ENCODE data around the gene POFUT2.
"Not testable (repeated sequence)": the region's sequence is repeated elsewhere in the genome, so short reads cannot be mapped to it uniquely, and the experiment has no call there.

POFUT2 gene

DNA sequence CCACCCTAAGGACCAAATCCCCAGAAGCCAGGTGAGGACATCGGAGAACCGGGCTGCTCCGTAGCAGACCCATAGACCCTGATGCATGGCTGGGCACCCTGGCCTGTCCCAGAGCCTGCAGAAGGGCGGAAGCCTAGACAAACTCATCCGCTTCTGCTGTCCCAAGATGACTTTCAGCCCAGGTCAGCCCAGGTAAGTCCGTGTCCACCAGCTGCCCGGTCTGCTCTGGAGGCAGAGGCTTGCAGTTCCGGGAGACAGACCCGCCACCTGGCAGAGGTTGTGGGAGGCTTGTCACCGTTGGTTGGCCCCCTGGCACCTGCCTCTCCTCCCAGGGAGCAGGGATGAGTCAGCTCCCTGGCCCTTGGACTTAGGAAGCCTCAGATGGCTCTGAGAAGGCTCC lies 22.8 kb upstream of the POFUT2 start:
- DNase-seq (ENCODE audit: low read depth in 2 of 2), result no peak

DNA sequence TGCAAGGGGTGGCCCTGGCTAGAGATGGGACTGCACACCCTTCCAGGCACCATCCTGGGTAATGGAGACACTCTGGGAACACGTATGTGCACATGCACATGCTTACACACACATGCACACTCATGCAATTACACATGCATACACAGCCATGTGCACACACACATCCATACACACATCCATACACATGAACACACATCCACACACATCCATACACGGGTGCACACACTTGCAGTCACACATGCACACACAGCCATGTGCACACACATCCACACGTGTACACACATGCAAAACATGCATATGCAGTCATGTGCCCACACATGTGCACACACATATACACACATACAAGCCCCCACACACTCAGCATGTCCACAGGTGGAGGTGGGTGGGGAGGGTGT lies 22.3 kb upstream of the POFUT2 start:
- DNase-seq (ENCODE audit: low read depth in 2 of 2), result no peak

DNA sequence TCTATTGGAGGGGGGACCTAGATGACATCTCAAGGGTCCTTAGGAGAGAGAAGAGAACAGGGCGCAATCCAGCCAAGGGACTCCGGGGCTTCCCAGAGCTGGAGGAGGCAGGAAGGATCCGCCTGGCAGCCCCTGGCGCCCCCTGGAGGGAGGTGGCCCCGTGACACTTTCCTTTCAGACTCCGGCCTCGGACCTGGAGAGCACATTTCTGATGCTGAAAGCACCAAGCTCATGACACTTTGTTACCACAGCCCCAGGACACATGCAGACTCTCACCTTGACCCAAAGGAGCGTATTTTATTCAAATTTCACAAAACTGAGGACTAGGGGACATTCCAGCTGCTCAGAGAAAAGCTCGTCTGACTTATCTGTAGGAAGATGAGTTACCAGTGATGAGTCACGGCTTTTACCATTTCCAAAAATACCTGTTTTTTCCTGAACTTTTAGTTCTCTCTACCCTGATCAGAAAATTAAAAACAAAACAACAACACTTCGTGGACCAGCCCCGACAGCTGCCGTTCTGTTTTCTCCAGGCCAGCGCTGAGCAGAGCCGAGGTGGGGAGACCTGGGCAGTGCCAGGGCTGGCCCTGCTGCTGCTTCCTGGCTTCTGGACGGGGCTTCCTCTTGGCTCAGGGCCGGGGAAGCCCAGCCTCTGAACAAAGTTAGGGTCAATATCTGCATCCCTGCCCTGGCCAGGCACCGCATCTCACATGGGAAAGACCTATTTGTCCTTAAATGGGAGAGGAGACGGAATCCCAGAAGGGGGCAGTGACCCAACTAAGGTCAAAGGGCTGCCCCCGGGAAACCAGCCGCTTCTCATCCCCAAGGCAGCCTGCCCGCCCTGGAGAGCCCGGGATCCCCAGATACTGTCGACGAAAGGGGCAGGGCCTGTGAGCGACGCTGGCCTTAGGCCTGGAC lies 21.6 kb upstream of the POFUT2 start:
- no peak for DNase-seq (ENCODE audit: low read depth in 2 of 2)

DNA sequence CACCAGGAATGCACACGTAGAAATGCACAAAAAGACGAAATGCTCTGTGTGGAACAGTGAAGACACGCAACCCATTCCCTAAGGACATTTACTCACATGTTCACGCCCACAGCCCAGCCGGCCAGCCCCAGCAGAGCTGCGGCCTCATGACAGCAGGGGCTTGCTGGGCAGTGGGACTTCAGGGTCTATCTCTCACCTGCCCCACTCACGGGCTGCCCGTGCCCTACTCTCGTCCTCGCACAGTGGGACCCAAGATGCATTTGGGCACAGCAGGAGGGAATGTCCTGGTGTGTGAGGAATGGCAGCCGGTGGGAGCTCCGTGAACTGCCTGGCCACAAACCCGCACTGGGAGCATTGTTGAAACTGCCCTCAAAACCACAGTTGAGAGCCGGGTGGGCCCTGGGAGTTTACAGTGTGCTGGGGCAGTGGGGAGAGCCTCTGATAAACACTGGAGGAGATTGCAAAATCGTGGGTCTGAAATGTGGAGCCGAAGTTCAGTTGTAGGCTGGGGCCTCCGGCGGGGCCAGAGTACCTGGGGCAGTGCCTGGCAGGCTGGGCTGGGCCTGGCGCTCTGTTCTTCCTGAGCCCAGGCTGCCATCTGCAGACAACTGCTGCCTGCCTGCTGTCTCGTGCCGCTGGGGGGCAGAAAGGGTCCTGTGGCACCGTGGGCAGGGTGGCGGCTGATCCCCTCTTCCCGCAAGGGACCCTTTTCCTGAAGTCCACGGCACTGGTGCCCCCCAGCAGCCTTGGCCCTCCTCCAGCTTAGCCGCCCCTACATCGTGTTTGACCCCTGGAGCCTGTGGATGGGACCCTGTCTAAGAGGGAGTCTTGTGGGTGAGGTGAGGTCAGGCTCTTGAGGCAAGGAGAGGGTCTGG lies 20.7 kb upstream of the POFUT2 start:
- no peak for DNase-seq (ENCODE audit: low read depth in 2 of 2)

DNA sequence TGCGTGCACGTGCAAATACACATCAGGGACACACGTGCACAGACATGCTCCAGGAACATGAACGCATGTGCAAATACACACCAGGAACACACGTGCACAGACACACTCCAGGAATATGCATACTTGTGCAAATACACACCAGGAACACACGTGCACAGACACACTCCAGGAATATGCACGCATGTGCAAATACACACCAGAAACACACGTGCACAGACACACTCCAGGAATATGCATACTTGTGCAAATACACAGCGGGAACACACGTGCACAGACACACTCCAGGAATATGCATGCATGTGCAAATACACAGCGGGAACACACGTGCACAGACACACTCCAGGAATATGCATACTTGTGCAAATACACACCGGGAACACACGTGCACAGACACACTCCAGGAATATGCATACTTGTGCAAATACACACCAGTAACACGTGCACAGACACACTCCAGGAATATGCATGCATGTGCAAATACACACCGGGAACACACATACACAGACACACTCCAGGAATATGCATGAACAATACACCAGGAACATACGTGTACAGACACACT lies 20.0 kb upstream of the POFUT2 start:
- not testable (repeated sequence) for DNase-seq (ENCODE audit: low read depth in 2 of 2)

DNA sequence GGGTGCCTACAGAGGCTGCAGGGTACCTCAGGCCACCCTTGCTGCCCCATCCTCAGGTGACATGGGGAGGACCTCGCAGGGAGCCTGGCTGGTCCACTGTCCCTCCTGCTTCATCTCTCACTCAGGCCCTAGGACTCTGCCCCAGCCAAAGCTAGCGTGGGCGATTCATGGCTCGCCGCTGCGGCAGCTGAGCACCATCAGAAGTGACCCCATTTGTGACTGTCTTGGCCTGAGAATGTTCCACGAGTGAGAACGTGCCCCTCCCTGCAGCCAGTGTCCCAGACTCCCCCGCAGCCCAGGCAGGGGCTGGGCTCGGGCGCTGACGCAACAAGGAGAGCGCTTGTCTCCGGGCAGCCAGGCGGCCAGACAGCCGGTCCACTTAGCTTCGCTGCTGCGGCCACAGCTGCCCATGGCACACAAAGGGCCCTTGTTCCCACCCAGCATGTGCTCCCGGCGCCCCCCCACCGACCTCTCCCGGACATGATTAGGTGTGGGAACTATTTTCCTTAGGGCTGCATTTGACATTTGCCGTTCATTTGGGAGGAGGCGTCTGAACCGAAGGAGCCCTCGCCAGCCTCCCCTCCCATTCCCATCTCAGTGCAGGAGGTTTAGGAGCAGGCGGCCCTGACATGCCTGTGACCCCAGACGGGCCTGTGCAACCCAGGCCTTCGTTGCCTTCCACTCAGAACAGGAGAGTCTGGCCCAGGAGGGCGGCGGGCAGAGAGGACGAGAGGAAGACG lies 19.3 kb upstream of the POFUT2 start:
- DNase-seq (ENCODE audit: low read depth in 2 of 2), result no peak

DNA sequence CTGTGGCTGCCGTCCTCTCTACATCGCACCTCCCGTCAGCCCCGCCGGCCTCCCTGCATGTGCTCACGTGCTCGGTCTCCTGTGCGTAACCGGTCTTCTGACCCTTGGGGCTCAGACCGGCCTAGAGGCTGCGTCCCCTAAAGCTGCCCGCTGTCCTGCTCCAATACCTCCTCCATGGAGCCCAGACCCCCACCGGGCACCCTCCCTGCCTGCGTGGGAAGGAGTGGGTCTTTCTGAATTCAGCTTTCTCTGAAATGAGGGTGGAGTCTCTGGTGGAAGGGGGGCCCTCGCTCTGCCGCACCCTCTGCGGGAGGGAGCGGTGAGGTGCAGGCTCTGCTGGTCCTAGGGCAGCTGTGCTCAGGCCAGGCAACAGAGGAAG lies 18.7 kb upstream of the POFUT2 start:
- DNase-seq (ENCODE audit: low read depth in 2 of 2), result no peak

DNA sequence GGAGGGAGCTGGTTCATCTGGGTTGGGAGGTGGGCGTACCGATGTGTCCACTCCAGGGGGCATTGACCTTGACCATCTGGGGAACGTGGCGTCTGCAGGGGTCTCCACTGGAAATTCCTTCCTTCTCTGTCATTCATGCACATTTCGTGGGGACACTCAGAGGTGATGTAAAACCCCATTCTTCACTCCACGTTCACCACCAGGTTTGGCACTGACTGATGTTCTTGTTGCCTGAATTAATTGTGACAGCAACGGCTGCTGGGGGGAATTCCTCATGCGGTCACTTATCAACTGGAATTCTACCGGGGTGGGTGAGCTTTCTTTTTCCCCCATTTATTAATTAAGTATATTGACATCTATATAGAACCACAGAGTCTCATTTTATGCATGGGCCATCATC lies 18.1 kb upstream of the POFUT2 start:
- DNase-seq (ENCODE audit: low read depth in 2 of 2), result no peak

DNA sequence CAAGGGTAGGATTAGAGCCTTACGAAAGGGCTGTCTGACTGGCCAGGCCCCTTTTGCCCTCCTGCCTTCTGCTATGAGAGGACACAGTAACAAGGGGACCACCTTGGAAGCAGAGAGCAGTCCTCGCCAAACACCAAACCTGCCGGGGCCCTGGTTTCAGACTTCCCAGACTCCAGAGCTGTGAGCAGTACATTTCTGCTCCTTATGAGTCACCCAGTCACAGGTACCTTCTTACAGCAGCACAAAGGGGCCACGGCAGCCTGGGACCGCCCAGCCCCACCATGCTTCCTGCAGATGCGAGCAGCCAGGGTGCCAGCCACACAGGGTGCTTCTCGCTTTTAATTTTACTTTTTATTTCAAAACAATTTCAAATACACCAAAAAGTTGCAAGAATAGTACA lies 17.2 kb upstream of the POFUT2 start:
- DNase-seq (ENCODE audit: low read depth in 2 of 2), result no peak

DNA sequence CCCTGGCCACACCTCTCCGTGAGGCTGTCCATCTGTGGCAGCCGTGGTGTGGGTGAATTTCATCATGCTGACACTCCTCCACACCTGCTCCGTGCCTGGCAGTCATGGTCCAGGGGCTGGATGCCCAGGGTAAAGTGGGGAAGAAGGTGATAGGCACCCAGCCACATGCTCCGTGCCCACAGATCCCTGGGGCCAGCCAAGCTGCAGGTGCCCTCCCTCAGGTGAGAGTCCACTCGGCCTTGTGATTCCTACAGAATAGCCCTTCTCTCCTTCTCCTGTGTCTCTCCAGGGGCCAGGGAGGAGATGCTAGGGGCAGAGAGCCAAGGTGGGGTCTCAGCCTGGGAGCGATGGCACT lies 16.8 kb upstream of the POFUT2 start:
- no peak for DNase-seq (ENCODE audit: low read depth in 2 of 2)

DNA sequence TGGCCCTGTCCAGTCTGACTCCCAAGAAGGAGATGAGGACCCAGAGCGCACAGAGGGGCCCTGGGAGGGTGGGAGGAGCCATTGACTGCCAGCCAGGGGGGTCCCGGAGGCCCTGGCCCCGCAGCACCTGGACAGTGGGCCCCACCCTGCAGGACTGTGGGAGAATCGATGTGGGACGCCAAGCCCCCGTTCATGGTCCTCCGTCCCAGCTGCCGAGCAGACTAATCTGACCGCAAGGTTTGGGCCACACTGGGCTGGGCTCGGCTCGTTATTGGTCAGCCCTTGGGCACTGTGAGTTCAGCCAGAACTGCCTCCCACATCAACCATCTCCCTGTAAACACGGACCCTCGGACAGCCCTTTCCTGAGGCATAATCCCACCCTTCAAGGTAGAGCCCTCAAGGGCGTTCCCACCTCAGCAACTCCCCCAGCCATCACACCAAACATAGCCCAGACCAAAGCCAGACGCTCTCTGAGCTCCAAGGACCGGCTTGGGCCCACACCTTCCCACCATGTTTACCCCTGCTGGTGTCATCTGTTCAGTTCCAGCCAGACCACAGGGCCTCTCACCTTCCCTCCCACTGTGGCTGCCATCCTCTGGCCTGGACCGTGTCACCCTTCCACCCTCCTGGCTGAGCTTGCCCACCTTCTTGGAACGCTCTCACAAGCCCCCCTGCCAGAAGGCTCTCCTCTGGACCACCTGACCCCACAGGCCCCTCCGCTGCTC lies 16.2 kb upstream of the POFUT2 start:
- DNase-seq (ENCODE audit: low read depth in 2 of 2), result no peak

DNA sequence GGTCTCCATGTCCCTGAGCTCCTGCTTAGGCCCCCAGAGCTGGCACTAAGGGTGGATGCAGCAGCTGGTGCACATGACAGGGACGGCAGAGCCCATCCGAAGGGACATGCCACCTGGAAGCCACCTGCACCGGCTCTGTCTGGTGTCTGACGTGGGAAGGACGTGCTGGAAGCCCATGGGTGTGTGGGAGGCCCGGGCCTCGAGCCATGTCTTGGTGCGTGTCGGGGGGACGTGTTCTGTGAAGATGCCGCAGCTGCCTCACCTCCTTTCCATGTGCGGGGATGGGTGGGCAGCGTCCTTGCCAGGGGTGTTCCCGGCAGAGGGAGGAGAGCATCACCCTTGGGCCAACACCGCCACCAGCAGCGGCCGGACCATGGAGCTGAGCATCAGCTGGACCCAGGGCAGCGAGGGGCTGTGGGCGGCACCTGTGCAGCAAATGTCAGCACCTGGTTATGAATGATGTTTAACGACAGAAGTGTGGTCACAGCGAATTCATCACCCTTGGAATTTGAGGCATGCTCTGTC lies 15.5 kb upstream of the POFUT2 start:
- DNase-seq (ENCODE audit: low read depth in 2 of 2), result no peak

DNA sequence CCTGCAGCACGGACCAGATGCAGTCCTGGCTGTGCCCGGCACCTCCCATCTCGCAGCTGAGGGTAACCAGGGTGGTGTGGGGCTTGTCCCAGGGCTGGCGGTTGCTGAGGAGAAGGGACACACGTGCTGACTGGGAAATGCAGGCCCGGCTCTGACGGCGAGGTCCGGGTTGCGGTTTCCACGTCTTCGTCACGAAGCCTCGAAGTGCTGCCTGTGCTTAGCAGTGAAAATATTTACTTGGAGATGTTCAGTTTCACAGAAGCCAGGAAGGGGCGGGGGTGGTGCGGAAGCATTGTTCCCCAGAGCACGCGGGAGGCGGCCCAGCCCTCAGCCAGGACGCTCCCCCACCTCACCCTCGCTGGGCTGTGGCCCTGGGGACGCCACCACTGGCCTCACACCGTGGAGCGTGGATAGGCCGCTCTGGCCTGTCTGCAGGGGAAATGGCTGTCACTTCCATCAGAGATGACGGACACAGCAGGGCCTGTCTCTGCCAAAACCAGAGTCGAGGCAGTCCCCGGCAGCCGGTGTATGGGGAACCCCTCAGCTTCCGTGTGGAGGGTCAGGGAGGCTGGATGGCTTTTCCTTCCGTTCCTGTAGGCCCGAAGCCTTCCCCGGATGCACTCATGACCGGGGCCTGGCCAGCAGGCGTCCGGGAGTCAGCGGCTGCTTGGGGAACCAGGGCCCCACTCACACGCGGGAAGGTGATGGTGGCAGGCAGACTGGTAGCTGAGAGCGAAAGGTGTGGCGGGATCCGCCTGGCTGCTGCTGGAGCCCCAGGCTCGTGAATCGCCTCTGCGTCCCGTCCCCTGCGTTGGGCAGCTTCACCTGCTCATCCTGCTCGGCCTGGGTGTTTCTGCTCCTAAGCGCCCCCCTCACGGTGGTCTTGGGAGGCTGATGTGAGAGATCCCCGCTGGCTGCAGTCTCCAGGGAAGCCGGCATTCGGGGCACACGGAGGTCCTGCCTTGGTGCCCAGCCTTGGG lies 14.7 kb upstream of the POFUT2 start:
- DNase-seq (ENCODE audit: low read depth in 2 of 2), result no peak

DNA sequence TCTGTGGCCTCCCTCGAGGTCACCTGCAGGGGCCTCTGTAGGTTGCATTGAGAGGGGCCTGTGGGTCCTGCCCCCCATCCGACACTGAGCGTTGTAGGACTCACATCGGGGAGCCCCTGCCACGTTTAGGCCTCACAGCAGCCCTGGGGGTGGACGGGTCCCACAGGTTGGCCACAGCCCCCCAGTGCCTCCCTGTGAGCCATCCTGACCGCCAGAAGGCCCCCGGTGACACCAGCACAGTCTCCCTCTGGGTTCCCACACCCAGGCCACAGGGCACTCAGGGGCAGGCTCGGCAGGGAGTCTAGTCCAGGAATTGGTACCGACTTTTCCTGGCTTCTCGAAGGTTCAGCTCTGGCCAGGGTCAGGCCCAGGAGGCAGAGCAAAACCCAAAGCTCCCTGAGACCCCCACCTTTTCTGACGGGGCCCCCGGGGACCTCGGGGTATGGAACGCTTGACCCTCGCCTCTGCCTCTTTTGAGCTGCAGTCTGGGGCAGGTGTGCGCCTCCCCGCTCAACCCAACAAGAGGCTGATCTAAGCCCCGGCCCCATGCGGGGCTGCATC lies 13.9 kb upstream of the POFUT2 start:
- DNase-seq (ENCODE audit: low read depth in 2 of 2), result no peak

DNA sequence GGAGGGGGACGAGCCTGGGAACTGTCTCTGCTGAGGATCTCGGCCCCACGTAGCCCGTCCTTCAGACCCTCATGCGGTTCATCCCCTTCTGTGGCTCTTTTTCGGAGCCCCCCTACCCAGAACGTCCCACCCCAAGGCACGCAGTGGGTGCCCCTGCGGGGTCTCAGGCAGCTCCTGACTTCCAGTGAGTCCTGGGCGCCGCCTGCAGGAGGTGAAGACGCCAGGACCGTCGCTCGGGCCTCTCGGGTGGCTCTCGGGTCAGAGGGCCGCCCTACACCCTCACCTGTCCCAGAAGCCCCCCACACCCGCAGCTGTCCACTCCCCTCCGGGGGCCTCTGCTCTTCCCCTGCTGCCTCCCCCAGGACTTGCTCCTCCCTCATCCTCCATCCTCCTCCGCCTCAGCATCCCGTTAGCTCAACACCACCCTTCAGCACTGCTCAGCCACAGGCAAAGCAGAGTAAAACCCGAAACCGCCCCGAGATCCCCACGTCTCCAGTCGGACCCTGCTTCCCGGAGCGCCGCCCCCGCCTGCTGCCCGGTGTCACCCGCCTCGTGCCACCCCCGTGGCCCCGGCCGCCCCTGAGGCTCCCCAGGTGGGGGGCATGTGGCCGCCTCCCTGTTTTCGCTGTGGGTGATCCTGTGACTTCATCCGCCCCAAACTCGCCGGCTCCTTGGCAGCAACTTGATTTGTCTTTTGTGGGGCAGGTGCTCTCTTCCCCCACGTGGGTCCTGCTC lies 13.3 kb upstream of the POFUT2 start:
- no peak for DNase-seq (ENCODE audit: low read depth in 2 of 2)

DNA sequence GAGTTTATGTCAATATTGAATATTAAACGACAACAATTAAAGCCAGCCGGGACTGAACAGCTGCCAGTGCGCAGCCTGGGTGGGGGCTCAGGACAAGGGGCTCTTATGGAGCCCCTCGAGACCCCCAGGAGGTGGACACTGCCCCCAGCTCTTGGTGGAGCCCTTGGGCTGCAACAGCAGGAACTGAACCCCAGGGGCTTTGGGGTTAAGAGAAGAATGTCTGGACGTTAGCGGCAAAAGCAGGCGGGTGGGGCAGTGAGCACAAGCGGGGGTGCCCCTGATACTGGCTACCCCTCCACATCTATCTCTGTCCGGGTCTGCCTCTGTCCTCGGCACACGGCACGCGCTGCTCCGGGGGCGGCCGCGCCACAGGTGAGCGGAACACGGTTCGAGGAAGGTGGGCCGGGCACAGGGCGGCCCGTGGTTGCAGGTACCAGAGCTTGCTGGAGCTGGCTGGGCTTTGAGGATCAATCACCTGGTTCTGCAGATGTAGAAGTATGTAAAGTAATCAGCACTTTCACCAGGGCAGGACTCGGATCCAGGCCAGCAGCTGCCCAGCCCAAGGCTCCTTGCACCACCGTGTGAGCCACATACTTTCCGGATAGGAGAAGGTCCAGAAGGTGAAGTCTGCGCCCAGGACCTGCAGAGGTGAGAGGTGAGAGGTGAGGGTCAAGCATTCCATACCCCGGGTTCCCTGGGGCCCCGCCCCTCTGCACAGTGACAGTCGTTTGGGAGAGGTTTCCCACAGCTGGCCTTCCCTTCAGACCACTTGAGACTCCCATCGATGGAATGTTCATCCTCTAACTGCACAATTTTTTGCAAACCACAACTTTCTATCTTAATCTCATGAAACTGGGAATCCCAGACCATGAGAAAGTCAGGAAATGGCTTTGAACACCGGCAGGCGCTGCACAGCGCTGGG lies 12.4 kb upstream of the POFUT2 start:
- DNase-seq (ENCODE audit: low read depth in 2 of 2), result peak in 1 of 2 experiments; percentile 62

DNA sequence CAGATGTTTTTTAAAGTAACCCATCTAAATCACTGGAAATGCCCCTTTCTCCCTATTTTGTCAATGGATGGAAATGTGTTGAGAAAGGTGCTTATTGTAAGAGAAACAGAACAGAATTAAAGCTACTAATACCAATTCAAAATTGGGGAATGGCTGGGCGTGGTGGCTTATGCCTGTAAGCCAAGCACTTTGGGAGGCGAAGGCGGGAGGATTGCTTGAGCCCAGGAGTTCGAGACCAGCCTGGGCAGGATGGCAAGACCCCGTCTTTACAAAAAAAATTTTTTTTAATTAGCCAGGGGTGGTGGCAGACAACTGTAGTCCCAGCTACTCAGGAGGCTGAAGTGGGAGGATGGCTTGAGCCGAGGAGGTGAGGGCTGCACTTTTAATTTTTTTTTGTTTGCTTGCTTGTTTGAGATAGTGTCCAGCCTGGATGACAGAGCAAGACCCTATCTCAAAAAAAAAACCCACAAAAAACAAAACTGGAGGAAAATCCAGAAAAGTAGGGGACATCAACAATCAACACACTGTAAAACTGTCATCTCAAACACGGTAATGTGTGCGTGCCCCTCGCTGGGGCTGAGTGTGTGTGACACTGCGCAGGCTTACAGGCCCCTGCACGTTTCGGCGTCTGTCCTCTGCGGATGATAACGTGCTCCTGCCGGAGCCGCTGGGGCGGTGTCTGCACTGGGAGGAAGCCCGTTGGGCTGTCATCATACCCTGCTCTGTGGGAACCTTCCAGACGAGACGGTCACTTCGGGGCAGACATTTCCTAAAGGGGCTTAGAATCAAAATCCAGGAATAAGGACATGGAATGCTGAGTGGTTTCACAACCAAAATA lies 11.6 kb upstream of the POFUT2 start:
- no peak for DNase-seq (ENCODE audit: low read depth in 2 of 2)
